Esophagus (tissue), 2 donors: ENCODE results near the gene CES4A. TPM values are rescaled to one million over a fixed set of nuclear protein-coding genes. Genes with fewer than 3 reads are reported as not detected.

Experiments used
- H3K27ac ChIP-seq, 2 donors: one replicate each; pipeline ENCODE4 v1.5.1; 2013; ENCODE audit warnings: low read depth in 2 of 2, mild to moderate bottlenecking in 2 of 2, inconsistent platforms in 1 of 2, low read length in 1 of 2, moderate library complexity in 1 of 2
- H3K27me3 ChIP-seq, 2 donors: one replicate each; pipeline ENCODE4 v1.6.1; 2013; ENCODE audit warnings: low read length in 2 of 2, control low read depth in 1 of 2, mild to moderate bottlenecking in 1 of 2; ENCODE audit not compliant: insufficient read depth in 2 of 2, control insufficient read depth in 1 of 2
- H3K36me3 ChIP-seq, 2 donors: one replicate each; pipeline ENCODE4 v1.6.1; 2013; ENCODE audit warnings: low read length in 1 of 2; ENCODE audit not compliant: control insufficient read depth in 2 of 2, insufficient read depth in 2 of 2
- H3K4me1 ChIP-seq, 2 donors: one replicate each; pipeline ENCODE4 v1.6.1; 2013; ENCODE audit warnings: low read length in 1 of 2; ENCODE audit not compliant: control insufficient read depth in 2 of 2, insufficient read depth in 2 of 2
- H3K4me3 ChIP-seq, 2 donors: one replicate each; pipeline ENCODE4 v1.5.1; 2013; ENCODE audit warnings: low read length in 2 of 2, mild to moderate bottlenecking in 2 of 2, low read depth in 1 of 2, moderate library complexity in 1 of 2
- H3K9me3 ChIP-seq, 2 donors: one replicate each; pipeline ENCODE4 v1.6.1; 2013; ENCODE audit warnings: mild to moderate bottlenecking in 2 of 2, low read depth in 1 of 2, low read length in 1 of 2, moderate library complexity in 1 of 2; ENCODE audit not compliant: control insufficient read depth in 2 of 2, insufficient read depth in 1 of 2
- WGBS, 2 donors: extraction: QIAGEN DNeasy Blood & Tissue Kit; methylation state at CpG; one replicate each; pipeline ENCODE4 v1.1.7; 2013; 5-methylcytosine and 5-hydroxymethylcytosine counted together
- polyA plus RNA-seq, 2 donors: library from polyadenylated mRNA; stranded (reverse); fragments of 200-250 nt; gene quantifications; one replicate each; pipeline ENCODE4 v1.2.3, GENCODE V29; 2013
- donor health status: healthy with polysubstance abuse.
- donor health status: Bipolar disorder and iron deficiency.

CES4A gene
- polyA plus RNA-seq, 2 donors = 10.1 to 17.5 TPM

DNA sequence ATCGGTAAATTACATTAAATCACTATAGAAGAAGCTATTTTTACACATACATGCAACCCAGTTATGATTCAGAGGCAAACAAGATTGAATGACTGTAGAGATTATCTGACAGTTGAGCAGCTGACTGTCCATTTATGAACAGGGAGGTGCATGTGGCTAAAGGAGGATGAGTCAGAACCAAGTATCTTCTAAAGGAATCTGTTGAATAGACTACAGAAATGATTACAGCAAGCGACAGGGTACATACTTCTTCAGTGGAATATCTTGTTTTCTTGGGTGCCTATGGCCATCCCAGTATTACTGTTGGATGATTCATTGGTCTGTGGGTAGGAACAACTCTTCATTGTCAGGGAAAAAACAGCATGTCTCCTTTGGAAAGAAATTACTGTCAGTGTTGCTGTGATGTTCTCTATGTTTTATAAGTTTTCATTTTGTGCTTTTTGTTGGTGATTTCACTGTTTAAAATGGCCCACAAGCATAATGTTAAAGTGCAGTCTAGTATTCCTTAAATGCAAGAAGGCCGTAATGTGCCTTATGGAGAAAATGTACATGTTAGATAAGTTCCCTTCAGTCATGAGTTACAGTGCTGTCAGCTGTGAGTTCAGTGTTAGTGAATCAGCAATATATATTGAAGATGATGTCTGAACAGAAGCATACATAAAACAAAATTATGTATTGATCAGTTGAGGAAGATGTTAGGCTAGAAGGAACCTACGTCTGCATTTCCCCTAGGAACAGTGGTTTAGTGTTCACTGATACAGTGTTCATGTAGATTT, 67.5 kb downstream of the CES4A start:
- H3K4me3 ChIP-seq = no peak overlapping the region
- no peak overlapping the region for H3K27ac ChIP-seq
- H3K9me3 ChIP-seq = no peaks in the 10 kb centered on the region
- H3K4me1 ChIP-seq = no peaks in the 10 kb centered on the region
- no peaks in the 10 kb centered on the region for H3K36me3 ChIP-seq
- H3K27me3 ChIP-seq = no peaks in the 10 kb centered on the region
- 70 to 73% methylated on average over 4 of the region's 4 CpGs for WGBS, 2 donors

Other genes starting within 250 kb of the CES4A start
- 10 to 100 TPM; 34.5 to 41.3 TPM for gene DYNC1LI2, start 237.0 kb upstream of the CES4A start, polyA plus RNA-seq
- gene TERB1, start 187.0 kb upstream of the CES4A start, polyA plus RNA-seq = not detected
- gene NAE1, start 157.6 kb upstream of the CES4A start, polyA plus RNA-seq = 10 to 100 TPM; 22.2 to 32.0 TPM
- under 1 TPM in 1 of 2 donors, not detected in 1; 0.06 TPM for gene CA7, start 144.2 kb upstream of the CES4A start, polyA plus RNA-seq
- gene PDP2, start 108.1 kb upstream of the CES4A start, polyA plus RNA-seq = 1 to 10 TPM; 2.3 to 2.5 TPM
- 1 to 10 TPM; 6.1 to 6.5 TPM for gene CDH16, start 69.7 kb upstream of the CES4A start, polyA plus RNA-seq
- 100 to 1,000 TPM in 1 of 2 donors, 10 to 100 TPM in 1; 93.6 to 125 TPM for gene RRAD, start 63.1 kb upstream of the CES4A start, polyA plus RNA-seq
- 100 to 1,000 TPM; 139 to 266 TPM for gene CIAO2B, start 54.2 kb upstream of the CES4A start, polyA plus RNA-seq
- gene CES2, start 53.1 kb upstream of the CES4A start, polyA plus RNA-seq = 100 to 1,000 TPM; 120 to 128 TPM
- gene CES3, start 27.3 kb upstream of the CES4A start, polyA plus RNA-seq = 1 to 10 TPM; 1.8 to 4.8 TPM
- 10 to 100 TPM; 15.3 to 17.0 TPM for gene CBFB, start 40.6 kb downstream of the CES4A start, polyA plus RNA-seq
- gene PHAF1, start 121.4 kb downstream of the CES4A start, polyA plus RNA-seq = 1 to 10 TPM; 8.8 to 9.9 TPM
- 1 to 10 TPM; 3.5 to 4.1 TPM for gene B3GNT9, start 162.4 kb downstream of the CES4A start, polyA plus RNA-seq
- 10 to 100 TPM; 21.8 to 27.3 TPM for gene TRADD, start 171.3 kb downstream of the CES4A start, polyA plus RNA-seq
- gene FBXL8, start 171.4 kb downstream of the CES4A start, polyA plus RNA-seq = 10 to 100 TPM; 11.2 to 22.6 TPM
- 10 to 100 TPM; 22.9 to 80.4 TPM for gene HSF4, start 176.2 kb downstream of the CES4A start, polyA plus RNA-seq
- gene NOL3, start 181.9 kb downstream of the CES4A start, polyA plus RNA-seq = 10 to 100 TPM; 36.7 to 59.0 TPM
- 10 to 100 TPM; 18.2 to 30.5 TPM for gene MATCAP1, start 195.4 kb downstream of the CES4A start, polyA plus RNA-seq
- 1 to 10 TPM; 1.2 to 1.5 TPM for gene EXOC3L1, start 201.5 kb downstream of the CES4A start, polyA plus RNA-seq
- gene E2F4, start 203.6 kb downstream of the CES4A start, polyA plus RNA-seq = 10 to 100 TPM; 49.1 to 53.0 TPM
- gene ELMO3, start 210.5 kb downstream of the CES4A start, polyA plus RNA-seq = 10 to 100 TPM; 21.5 to 23.7 TPM
- 10 to 100 TPM; 73.4 to 83.1 TPM for gene TMEM208, start 238.5 kb downstream of the CES4A start, polyA plus RNA-seq